ENCODE measurements around the gene CPA4. TPM values are rescaled to one million over a fixed set of nuclear protein-coding genes. Genes with fewer than 3 reads are reported as not detected.

Gene CPA4
- total and polyA plus RNA-seq, 2 experiments from 2014 or later, result 8.6 to 10.4 TPM

- Histone ChIP-seq H2AFZ (no peak overlapping the region), H3K9ac (no peak overlapping the region), H3K9me2 (ENCODE audit: insufficient read depth) (no peaks in the 10 kb centered on the region), H3K4me3 (no peak overlapping the region), H3F3A (ENCODE audit: insufficient read depth) (0 out of 2 replicates have a peak, but pooled peaks cover under 1% of the 10 kb centered on the region), H3K36me3 (ENCODE audit: low read depth) (no peaks in the 10 kb centered on the region), H3K4me2 (ENCODE audit: unreplicated experiment) (no peak overlapping the region), H3K27ac (no peak overlapping the region), H4K20me1 (ENCODE audit: insufficient read depth) (no peaks in the 10 kb centered on the region), H3K27me3 (replicated peaks; ENCODE audit: insufficient read depth) (no peaks in the 10 kb centered on the region), H3K79me2 (ENCODE audit: insufficient read depth) (no peaks in the 10 kb centered on the region), H3K4me1 (ENCODE audit: insufficient read depth) (peaks cover under 1% of the 10 kb centered on the region; the same call in 1 of the 2 replicates), H3K9me3 (ENCODE audit: low read depth) (no peaks in the 10 kb centered on the region)
- no peak for TF ChIP-seq EZH2phosphoT487 (IDR thresholded peaks at IDR 0.05; ENCODE audit: insufficient read depth, low read depth)
- TF ChIP-seq EZH2 (IDR thresholded peaks at IDR 0.05; ENCODE audit: insufficient read depth, poor library complexity, severe bottlenecking), result no peak
- in situ Hi-C loops (cut with MboI), result no loop called here
- WGBS, 2 experiments (ENCODE audit: low coverage in 1 of 2, low lambda C conversion rate in 2 of 2, missing lambda C conversion rate in 2 of 2), result 56 to 62% methylated on average over 8 of the region's 8 CpGs
- no peak for DNase-seq
Observed at GRCh38 chr7:130301501-130302020, 8.6 kb downstream of the CPA4 start.

DNA sequence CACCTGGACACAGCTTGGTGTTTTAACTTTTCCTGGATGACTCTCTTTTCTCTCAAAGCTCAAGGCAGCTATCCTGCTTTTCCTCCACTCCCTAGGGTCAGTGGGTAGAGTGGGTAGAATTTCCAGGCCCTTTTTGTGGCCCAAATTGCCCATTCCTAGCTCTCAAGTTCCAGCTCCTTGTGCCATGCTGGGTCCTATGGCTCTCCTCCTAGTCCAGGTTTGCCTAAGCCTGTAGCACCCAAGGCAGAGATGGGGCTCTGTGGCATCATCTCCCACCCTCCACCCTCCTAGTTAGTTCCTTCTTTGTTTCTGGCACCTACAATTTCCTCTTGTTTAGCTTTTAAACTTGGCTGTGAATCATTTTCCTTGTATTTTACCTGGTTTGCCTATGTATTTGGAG, 9.7 kb downstream of the CPA4 start:
- H2AFZ ChIP-seq, result no peak overlapping the region
- no peak overlapping the region for H3K27ac ChIP-seq
- H3K36me3 ChIP-seq (ENCODE audit: low read depth), result no peaks in the 10 kb centered on the region
- in situ Hi-C loops (cut with MboI), result no loop called here
- TF ChIP-seq EZH2 (IDR thresholded peaks at IDR 0.05; ENCODE audit: insufficient read depth, poor library complexity, severe bottlenecking) (no peak), EZH2phosphoT487 (IDR thresholded peaks at IDR 0.05; ENCODE audit: insufficient read depth, low read depth) (no peak)
- no peaks in the 10 kb centered on the region for H3F3A ChIP-seq (ENCODE audit: insufficient read depth)
- DNase-seq, result no peak
- H4K20me1 ChIP-seq (ENCODE audit: insufficient read depth), result no peaks in the 10 kb centered on the region
- H3K9ac ChIP-seq, result no peak overlapping the region
- no peaks in the 10 kb centered on the region for H3K27me3 ChIP-seq (replicated peaks; ENCODE audit: insufficient read depth)
- no peaks in the 10 kb centered on the region for H3K9me2 ChIP-seq (ENCODE audit: insufficient read depth)
- H3K4me3 ChIP-seq, result no peak overlapping the region
- no peaks in the 10 kb centered on the region for H3K9me3 ChIP-seq (ENCODE audit: low read depth)
- no peaks in the 10 kb centered on the region for H3K4me1 ChIP-seq (ENCODE audit: insufficient read depth)
- no peak overlapping the region for H3K4me2 ChIP-seq (ENCODE audit: unreplicated experiment)
- H3K79me2 ChIP-seq (ENCODE audit: insufficient read depth), result no peaks in the 10 kb centered on the region

DNA sequence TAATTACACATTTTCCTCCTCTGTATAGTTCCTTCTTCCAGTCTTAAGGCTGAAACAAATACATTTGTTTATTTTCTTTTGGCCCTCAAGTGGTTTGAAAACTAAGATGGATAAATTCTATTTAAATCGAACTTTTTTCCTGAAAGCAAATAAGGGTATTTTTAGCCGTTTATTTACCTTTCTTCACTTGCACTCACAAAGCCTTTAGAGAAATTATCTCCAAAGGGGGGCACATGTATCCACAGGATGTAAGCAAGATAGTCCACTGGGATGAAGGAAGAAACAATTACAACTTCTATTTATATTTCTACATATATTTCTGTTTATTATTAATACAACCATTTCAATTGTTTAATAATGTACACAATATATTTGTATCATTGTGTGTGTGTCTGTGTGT, 10.2 kb downstream of the CPA4 start:
- Histone ChIP-seq H3K27ac (no peak overlapping the region), H3K79me2 (ENCODE audit: insufficient read depth) (no peaks in the 10 kb centered on the region), H3K27me3 (replicated peaks; ENCODE audit: insufficient read depth) (no peaks in the 10 kb centered on the region), H3K4me3 (no peak overlapping the region), H3K4me2 (ENCODE audit: unreplicated experiment) (no peak overlapping the region), H4K20me1 (ENCODE audit: insufficient read depth) (no peaks in the 10 kb centered on the region), H3K9me2 (ENCODE audit: insufficient read depth) (no peaks in the 10 kb centered on the region), H3F3A (ENCODE audit: insufficient read depth) (no peaks in the 10 kb centered on the region), H2AFZ (no peak overlapping the region), H3K9me3 (ENCODE audit: low read depth) (no peaks in the 10 kb centered on the region), H3K9ac (no peak overlapping the region), H3K4me1 (ENCODE audit: insufficient read depth) (no peaks in the 10 kb centered on the region), H3K36me3 (ENCODE audit: low read depth) (no peaks in the 10 kb centered on the region)
- 83 to 88% methylated on average over 2 of the region's 2 CpGs for WGBS, 2 experiments (ENCODE audit: low coverage in 1 of 2, low lambda C conversion rate in 2 of 2, missing lambda C conversion rate in 2 of 2)
- no peak for DNase-seq
- in situ Hi-C loops (cut with MboI), result no loop called here
- TF ChIP-seq EZH2 (IDR thresholded peaks at IDR 0.05; ENCODE audit: insufficient read depth, poor library complexity, severe bottlenecking) (no peak), EZH2phosphoT487 (IDR thresholded peaks at IDR 0.05; ENCODE audit: insufficient read depth, low read depth) (no peak)

- TF ChIP-seq EZH2 (IDR thresholded peaks at IDR 0.05; ENCODE audit: insufficient read depth, poor library complexity, severe bottlenecking) (no peak), EZH2phosphoT487 (IDR thresholded peaks at IDR 0.05; ENCODE audit: insufficient read depth, low read depth) (no peak)
Observed at GRCh38 chr7:130303551-130303950, 10.6 kb downstream of the CPA4 start.

DNA sequence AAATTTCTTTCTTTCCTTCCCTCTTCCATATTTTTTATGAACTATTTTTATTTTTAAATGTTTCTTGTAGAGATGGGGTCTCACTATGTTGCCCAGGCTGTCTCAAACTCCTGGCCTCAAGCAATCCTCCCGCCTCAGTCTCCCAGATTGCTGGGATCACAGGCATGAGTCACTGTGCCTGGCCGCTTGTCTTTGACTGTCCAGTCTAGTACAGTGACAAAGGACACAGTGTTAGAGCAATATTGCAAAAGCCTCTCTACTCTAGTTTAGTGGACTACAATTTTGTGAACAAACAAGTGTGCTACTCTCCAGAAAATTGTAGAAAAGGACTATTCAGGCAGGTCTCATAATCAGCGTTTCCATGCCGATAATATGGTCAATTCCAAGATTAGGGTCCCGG, 11.0 kb downstream of the CPA4 start:
- no peaks in the 10 kb centered on the region for H3K79me2 ChIP-seq (ENCODE audit: insufficient read depth)
- no peak overlapping the region for H3K4me2 ChIP-seq (ENCODE audit: unreplicated experiment)
- 92 to 97% methylated on average over 5 of the region's 5 CpGs for WGBS, 2 experiments (ENCODE audit: low coverage in 1 of 2, low lambda C conversion rate in 2 of 2, missing lambda C conversion rate in 2 of 2)
- no peaks in the 10 kb centered on the region for H3K36me3 ChIP-seq (ENCODE audit: low read depth)
- H4K20me1 ChIP-seq (ENCODE audit: insufficient read depth), result no peaks in the 10 kb centered on the region
- in situ Hi-C loops (cut with MboI), result no loop called here
- H3F3A ChIP-seq (ENCODE audit: insufficient read depth), result no peaks in the 10 kb centered on the region
- H3K9me2 ChIP-seq (ENCODE audit: insufficient read depth), result no peaks in the 10 kb centered on the region
- H3K9me3 ChIP-seq (ENCODE audit: low read depth), result no peaks in the 10 kb centered on the region
- no peaks in the 10 kb centered on the region for H3K27me3 ChIP-seq (replicated peaks; ENCODE audit: insufficient read depth)
- TF ChIP-seq EZH2phosphoT487 (IDR thresholded peaks at IDR 0.05; ENCODE audit: insufficient read depth, low read depth) (no peak), EZH2 (IDR thresholded peaks at IDR 0.05; ENCODE audit: insufficient read depth, poor library complexity, severe bottlenecking) (no peak)
- no peak overlapping the region for H3K9ac ChIP-seq
- no peak overlapping the region for H3K27ac ChIP-seq
- H3K4me1 ChIP-seq (ENCODE audit: insufficient read depth), result no peaks in the 10 kb centered on the region
- DNase-seq, result no peak
- no peak overlapping the region for H3K4me3 ChIP-seq
- no peak overlapping the region for H2AFZ ChIP-seq

More at GRCh38 chr7:130303551-130303950, 10.6 kb downstream of the CPA4 start:
- no peaks in the 10 kb centered on the region for H3K27me3 ChIP-seq (replicated peaks; ENCODE audit: insufficient read depth)
- H3F3A ChIP-seq (ENCODE audit: insufficient read depth), result no peaks in the 10 kb centered on the region
- H4K20me1 ChIP-seq (ENCODE audit: insufficient read depth), result no peaks in the 10 kb centered on the region
- in situ Hi-C loops (cut with MboI), result no loop called here
- no peak overlapping the region for H3K4me3 ChIP-seq
- no peak overlapping the region for H3K9ac ChIP-seq
- H3K4me2 ChIP-seq (ENCODE audit: unreplicated experiment), result no peak overlapping the region
- H3K27ac ChIP-seq, result no peak overlapping the region
- no peaks in the 10 kb centered on the region for H3K79me2 ChIP-seq (ENCODE audit: insufficient read depth)
- H2AFZ ChIP-seq, result no peak overlapping the region
- no peak for DNase-seq
- 72 to 78% methylated on average over 5 of the region's 5 CpGs for WGBS, 2 experiments (ENCODE audit: low coverage in 1 of 2, low lambda C conversion rate in 2 of 2, missing lambda C conversion rate in 2 of 2)
- H3K9me2 ChIP-seq (ENCODE audit: insufficient read depth), result no peaks in the 10 kb centered on the region
- no peaks in the 10 kb centered on the region for H3K9me3 ChIP-seq (ENCODE audit: low read depth)
- no peaks in the 10 kb centered on the region for H3K36me3 ChIP-seq (ENCODE audit: low read depth)
- no peaks in the 10 kb centered on the region for H3K4me1 ChIP-seq (ENCODE audit: insufficient read depth)
